HEK293 (cell line): ENCODE measurements around the gene EXOG.

Source experiments
- CTCF ChIP-seq: fragments of 450-650 bp; formaldehyde crosslinking; IDR thresholded peaks from 2 replicates; pipeline ENCODE4 v1.5.1; 2016; ENCODE audit warnings: missing biosample characterization, missing genetic modification characterization
- ELK4 ChIP-seq: IDR thresholded peaks from 2 replicates; pipeline ENCODE4 v1.6.1; 2011; ENCODE audit warnings: mild to moderate bottlenecking, low read depth, low read length, borderline replicate concordance
- FEZF1 ChIP-seq: fragments of 450-650 bp; formaldehyde crosslinking; IDR thresholded peaks from 2 replicates; pipeline ENCODE4 v1.5.1; 2016; ENCODE audit warnings: missing biosample characterization, missing genetic modification characterization
- KLF16 ChIP-seq: fragments of 450-650 bp; formaldehyde crosslinking; IDR thresholded peaks from 2 replicates; pipeline ENCODE4 v1.5.1; 2017; ENCODE audit warnings: missing biosample characterization, missing genetic modification characterization
- PATZ1 ChIP-seq: fragments of 450-650 bp; formaldehyde crosslinking; IDR thresholded peaks from 2 replicates; pipeline ENCODE4 v1.5.1; 2016; ENCODE audit warnings: missing biosample characterization, missing genetic modification characterization
- SP3 ChIP-seq: fragments of 450-650 bp; formaldehyde crosslinking; IDR thresholded peaks from 2 replicates; pipeline ENCODE4 v1.5.1; 2016; ENCODE audit warnings: missing biosample characterization, missing genetic modification characterization
- TRIM28 ChIP-seq: IDR thresholded peaks from 2 replicates; pipeline ENCODE4 v1.6.1; 2011; ENCODE audit warnings: low read length, control low read depth, borderline replicate concordance
- ZBTB1 ChIP-seq: fragments of 450-650 bp; formaldehyde crosslinking; IDR thresholded peaks from 2 replicates; pipeline ENCODE4 v1.5.1; 2016; ENCODE audit warnings: missing biosample characterization, missing genetic modification characterization
- ZBTB10 ChIP-seq: fragments of 450-650 bp; formaldehyde crosslinking; IDR thresholded peaks from 2 replicates; pipeline ENCODE4 v1.5.1; 2016; ENCODE audit warnings: missing biosample characterization, missing genetic modification characterization
- ZBTB21 ChIP-seq: fragments of 450-650 bp; formaldehyde crosslinking; IDR thresholded peaks from 2 replicates; pipeline ENCODE4 v1.5.1; 2017; ENCODE audit warnings: missing biosample characterization, missing genetic modification characterization
- ZBTB6 ChIP-seq: fragments of 450-650 bp; formaldehyde crosslinking; IDR thresholded peaks from 2 replicates; pipeline ENCODE4 v1.5.1; 2017; ENCODE audit warnings: missing biosample characterization, missing genetic modification characterization
- ZEB2 ChIP-seq: fragments of 450-650 bp; formaldehyde crosslinking; IDR thresholded peaks from 2 replicates; pipeline ENCODE4 v1.5.1; 2016; ENCODE audit warnings: missing biosample characterization, missing genetic modification characterization
- ZFHX2 ChIP-seq: fragments of 450-650 bp; formaldehyde crosslinking; conservative IDR thresholded peaks from 2 replicates; pipeline ENCODE4 v1.5.1; 2016; ENCODE audit warnings: missing biosample characterization, missing genetic modification characterization
- ZFP69B ChIP-seq: fragments of 450-650 bp; formaldehyde crosslinking; IDR thresholded peaks from 2 replicates; pipeline ENCODE4 v1.5.1; 2016; ENCODE audit warnings: missing biosample characterization, missing genetic modification characterization
- ZIC2 ChIP-seq: fragments of 450-650 bp; formaldehyde crosslinking; IDR thresholded peaks from 2 replicates; pipeline ENCODE4 v1.5.1; 2016; ENCODE audit warnings: missing biosample characterization, missing genetic modification characterization
- ZNF10 ChIP-seq: fragments of 450-650 bp; formaldehyde crosslinking; IDR thresholded peaks from 2 replicates; pipeline ENCODE4 v1.5.1; 2017; ENCODE audit warnings: missing biosample characterization, missing genetic modification characterization
- ZNF184 ChIP-seq: fragments of 450-650 bp; IDR thresholded peaks from 2 replicates; pipeline ENCODE4 v1.5.1; 2018; ENCODE audit warnings: missing biosample characterization, mild to moderate bottlenecking, missing genetic modification characterization
- ZNF324 ChIP-seq: fragments of 450-650 bp; formaldehyde crosslinking; IDR thresholded peaks from 2 replicates; pipeline ENCODE4 v1.5.1; 2016; ENCODE audit warnings: missing biosample characterization, missing genetic modification characterization
- ZNF366 ChIP-seq: fragments of 450-650 bp; formaldehyde crosslinking; conservative IDR thresholded peaks from 2 replicates; pipeline ENCODE4 v1.5.1; 2016; ENCODE audit warnings: missing biosample characterization, missing genetic modification characterization
- ZNF394 ChIP-seq: fragments of 450-650 bp; formaldehyde crosslinking; IDR thresholded peaks from 2 replicates; pipeline ENCODE4 v1.5.1; 2016; ENCODE audit warnings: missing biosample characterization, missing genetic modification characterization, mild to moderate bottlenecking, moderate library complexity, borderline replicate concordance
- ZNF423 ChIP-seq: fragments of 450-650 bp; formaldehyde crosslinking; IDR thresholded peaks from 2 replicates; pipeline ENCODE4 v1.5.1; 2016; ENCODE audit warnings: missing biosample characterization, missing genetic modification characterization
- ZNF501 ChIP-seq: fragments of 450-650 bp; formaldehyde crosslinking; IDR thresholded peaks from 2 replicates; pipeline ENCODE4 v1.5.1; 2016; ENCODE audit warnings: missing biosample characterization, missing genetic modification characterization
- ZNF560 ChIP-seq: fragments of 450-650 bp; formaldehyde crosslinking; IDR thresholded peaks from 2 replicates; pipeline ENCODE4 v1.5.1; 2017; ENCODE audit warnings: missing biosample characterization, missing genetic modification characterization, borderline replicate concordance
- ZNF610 ChIP-seq: fragments of 450-650 bp; formaldehyde crosslinking; IDR thresholded peaks from 2 replicates; pipeline ENCODE4 v1.5.1; 2016; ENCODE audit warnings: missing biosample characterization, missing genetic modification characterization, borderline replicate concordance
- ZNF629 ChIP-seq: fragments of 450-650 bp; formaldehyde crosslinking; IDR thresholded peaks from 2 replicates; pipeline ENCODE4 v1.5.1; 2017; ENCODE audit warnings: missing biosample characterization, missing genetic modification characterization
- ZNF654 ChIP-seq: fragments of 450-650 bp; formaldehyde crosslinking; IDR thresholded peaks from 2 replicates; pipeline ENCODE4 v1.5.1; 2016; ENCODE audit warnings: low read depth, missing biosample characterization, missing genetic modification characterization
- ZNF660 ChIP-seq: fragments of 450-650 bp; IDR thresholded peaks from 2 replicates; pipeline ENCODE4 v1.5.1; 2018; ENCODE audit warnings: missing biosample characterization, mild to moderate bottlenecking, missing genetic modification characterization
- ZNF747 ChIP-seq: fragments of 450-650 bp; formaldehyde crosslinking; IDR thresholded peaks from 2 replicates; pipeline ENCODE4 v1.5.1; 2016; ENCODE audit warnings: missing biosample characterization, missing genetic modification characterization
- ZNF768 ChIP-seq: fragments of 450-650 bp; formaldehyde crosslinking; IDR thresholded peaks from 2 replicates; pipeline ENCODE4 v1.5.1; 2018; ENCODE audit warnings: missing biosample characterization, mild to moderate bottlenecking, missing genetic modification characterization
- ZNF776 ChIP-seq: fragments of 450-650 bp; formaldehyde crosslinking; IDR thresholded peaks from 2 replicates; pipeline ENCODE4 v1.5.0; 2017; ENCODE audit warnings: missing biosample characterization, missing genetic modification characterization, borderline replicate concordance
- ZNF843 ChIP-seq: fragments of 450-650 bp; formaldehyde crosslinking; IDR thresholded peaks from 2 replicates; pipeline ENCODE4 v1.5.1; 2016; ENCODE audit warnings: missing biosample characterization, missing genetic modification characterization

The EXOG gene

GRCh38 chr3:38496131-38496910 lies at the start of gene EXOG (continued):
- TF ChIP-seq CTCF (peak; percentile 79), KLF16 (peak; percentile 43), ZNF768 (tag by site-specific recombination) (no peak), ZNF423 (tag by site-specific recombination) (peak; percentile 29; the same call in 1 of the 2 replicates), ZFP69B (tag by site-specific recombination) (peak; percentile 77; the same call in 1 of the 2 replicates), ZNF366 (tag by site-specific recombination) (peak; percentile 47; the same call in 1 of the 2 replicates), ZEB2 (peak; percentile 49; the same call in 1 of the 2 replicates), FEZF1 (tag by site-specific recombination) (no peak), ZNF843 (no peak), ZNF324 (0 out of 2 replicates have a peak, but pooled peaks have one; percentile 16), ZNF747 (tag by site-specific recombination) (no peak), ZBTB10 (tag by site-specific recombination) (peak; percentile 44; the same call in 1 of the 2 replicates), SP3 (tag by site-specific recombination) (no peak), ZBTB6 (tag by site-specific recombination) (peak; percentile 86), ZNF10 (tag by site-specific recombination) (no peak), ZNF660 (tag by site-specific recombination) (0 out of 2 replicates have a peak, but pooled peaks have one; percentile 66), ZBTB21 (tag by site-specific recombination) (0 out of 2 replicates have a peak, but pooled peaks have one; percentile 28), ZNF501 (peak; percentile 74; the same call in 1 of the 2 replicates), ZNF394 (tag by site-specific recombination) (0 out of 2 replicates have a peak, but pooled peaks have one; percentile 22), ZNF560 (tag by site-specific recombination) (no peak), ZNF654 (tag by site-specific recombination) (peak; percentile 37), ZNF776 (tag by site-specific recombination) (no peak), PATZ1 (tag by site-specific recombination) (peak; percentile 88), ZNF184 (tag by site-specific recombination) (no peak), ZIC2 (peak; percentile 38; the same call in 1 of the 2 replicates), ELK4 (no peak), ZNF610 (tag by site-specific recombination) (0 out of 2 replicates have a peak, but pooled peaks have one; percentile 35), ZBTB1 (tag by site-specific recombination) (no peak), TRIM28 (no peak), ZNF629 (no peak; the same call in 1 of the 2 replicates), ZFHX2 (tag by site-specific recombination) (peak; percentile 70)
